ENCODE measurements around the gene DAD1. TPM values are rescaled to one million over a fixed set of nuclear protein-coding genes. Genes with fewer than 3 reads are reported as not detected.
"Not testable (repeated sequence)": the region's sequence is repeated elsewhere in the genome, so short reads cannot be mapped to it uniquely, and the experiment has no call there.

Gene DAD1
- total RNA-seq, 1 donor from 2014 or later, result 244 TPM

DNA sequence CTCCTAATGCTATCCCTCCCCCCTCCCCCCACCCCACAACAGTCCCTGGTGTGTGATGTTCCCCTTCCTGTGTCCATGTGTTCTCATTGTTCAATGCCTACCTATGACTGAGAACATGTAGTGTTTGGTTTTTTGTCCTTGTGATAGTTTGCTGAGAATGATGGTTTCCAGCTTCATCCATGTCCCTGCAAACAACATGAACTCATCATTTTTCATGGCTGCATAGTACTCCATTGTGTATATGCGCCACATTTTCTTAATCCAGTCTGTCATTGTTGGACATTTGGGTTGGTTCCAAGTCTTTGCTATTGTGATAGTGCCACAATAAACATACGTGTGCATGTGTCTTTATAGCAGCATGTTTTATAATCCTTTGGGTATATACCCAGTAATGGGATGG is 26.7 kb upstream of the DAD1 start:
- H3K4me3 ChIP-seq (ENCODE audit: low read length in 3 of 3), result not testable (repeated sequence)

GRCh38 chr14:22614240-22614799 is 25.3 kb upstream of the DAD1 start:
- Histone ChIP-seq H3K27me3 (ENCODE audit: control insufficient read depth in 3 of 3, insufficient read depth in 3 of 3, low read length in 3 of 3) (no peaks in the 10 kb centered on the region), H3K27ac (ENCODE audit: low read depth, low read length) (peak overlapping the region; percentile 50), H3K36me3 (ENCODE audit: control insufficient read depth in 3 of 3, insufficient read depth in 3 of 3, low read length in 3 of 3) (peaks cover 30 to 33% (median 31%) of the 10 kb centered on the region in 3 donors), H3K9me3 (ENCODE audit: control insufficient read depth in 3 of 3, low read length in 3 of 3) (no peaks in the 10 kb centered on the region), H3K4me1 (ENCODE audit: control insufficient read depth in 3 of 3, insufficient read depth in 3 of 3, low read length in 3 of 3) (peaks cover 8 to 15% (median 11%) of the 10 kb centered on the region in 3 donors), H3K4me3 (ENCODE audit: low read length in 3 of 3) (no peak overlapping the region), H3K9ac (ENCODE audit: low read depth in 1 of 3, low read length in 3 of 3) (no peak overlapping the region)

More for the DNA sequence above, 26.7 kb upstream of the DAD1 start:
- not testable (repeated sequence) for H3K27ac ChIP-seq (ENCODE audit: low read depth, low read length); H3K27me3 ChIP-seq (ENCODE audit: control insufficient read depth in 3 of 3, insufficient read depth in 3 of 3, low read length in 3 of 3); H3K9ac ChIP-seq (ENCODE audit: low read depth in 1 of 3, low read length in 3 of 3); H3K9me3 ChIP-seq (ENCODE audit: control insufficient read depth in 3 of 3, low read length in 3 of 3)
- H3K36me3 ChIP-seq (ENCODE audit: control insufficient read depth in 3 of 3, insufficient read depth in 3 of 3, low read length in 3 of 3), result peaks cover 16 to 20% (median 17%) of the 10 kb centered on the region in 3 donors
- H3K4me1 ChIP-seq (ENCODE audit: control insufficient read depth in 3 of 3, insufficient read depth in 3 of 3, low read length in 3 of 3), result peaks cover 8 to 15% (median 11%) of the 10 kb centered on the region in 3 donors

DNA sequence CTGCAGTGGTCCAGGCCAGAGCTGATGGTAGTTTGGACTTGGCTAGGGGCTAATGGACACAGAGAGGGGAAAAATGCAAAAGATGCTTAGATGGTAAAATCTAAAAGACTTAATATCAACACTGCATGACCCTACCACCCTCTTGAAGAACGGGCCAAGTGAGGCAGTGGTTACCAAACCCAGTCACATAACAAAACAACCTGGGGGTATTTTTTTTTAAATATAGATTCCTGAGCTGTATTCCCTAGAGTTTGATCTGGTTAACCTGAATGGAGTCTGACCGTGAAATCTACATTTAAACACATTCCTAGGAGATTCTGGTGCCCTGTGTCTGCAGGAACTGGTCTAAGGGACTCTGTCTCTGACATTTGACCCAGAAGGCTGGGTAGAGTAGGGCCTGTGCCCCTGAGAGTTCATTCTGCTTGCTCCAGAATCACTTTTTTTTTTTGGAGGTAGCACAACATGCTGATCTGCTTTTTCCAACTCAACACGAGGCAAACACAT is 24.8 kb upstream of the DAD1 start:
- Histone ChIP-seq H3K4me1 (ENCODE audit: control insufficient read depth in 3 of 3, insufficient read depth in 3 of 3, low read length in 3 of 3) (peaks cover 8 to 15% (median 11%) of the 10 kb centered on the region in 3 donors), H3K9me3 (ENCODE audit: control insufficient read depth in 3 of 3, low read length in 3 of 3) (no peaks in the 10 kb centered on the region), H3K27ac (ENCODE audit: low read depth, low read length) (peak overlapping the region; percentile 50), H3K36me3 (ENCODE audit: control insufficient read depth in 3 of 3, insufficient read depth in 3 of 3, low read length in 3 of 3) (peaks cover 32 to 36% (median 33%) of the 10 kb centered on the region in 3 donors), H3K4me3 (ENCODE audit: low read length in 3 of 3) (no peak overlapping the region), H3K27me3 (ENCODE audit: control insufficient read depth in 3 of 3, insufficient read depth in 3 of 3, low read length in 3 of 3) (no peaks in the 10 kb centered on the region), H3K9ac (ENCODE audit: low read depth in 1 of 3, low read length in 3 of 3) (no peak overlapping the region)

DNA sequence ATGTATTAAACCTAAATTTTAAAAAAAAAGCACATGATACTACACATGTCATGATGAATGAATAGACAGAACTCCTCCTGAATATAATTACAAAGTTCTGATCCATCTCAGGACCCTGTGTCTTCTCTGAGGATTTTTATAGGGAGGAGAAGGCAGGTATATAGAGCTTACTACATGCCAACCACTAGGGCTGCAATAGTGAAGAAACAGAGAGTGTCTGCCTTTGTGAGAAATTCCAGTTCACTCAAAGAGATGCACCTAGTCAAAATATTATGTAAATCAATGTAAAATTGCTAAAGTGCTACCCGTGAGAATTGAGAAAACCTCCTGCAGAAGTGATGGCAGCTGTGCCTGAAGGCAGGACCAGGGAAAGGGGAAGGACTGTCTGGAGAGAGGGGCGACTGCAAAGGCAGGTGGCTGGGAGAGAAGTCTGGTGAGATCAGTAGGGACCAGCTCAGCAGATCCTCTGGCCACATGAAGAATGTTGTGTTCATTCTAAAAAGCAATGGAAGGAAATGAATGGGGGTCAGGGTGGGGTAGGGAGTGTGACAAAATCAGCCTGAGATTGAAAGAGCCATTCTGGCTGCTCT is 24.2 kb upstream of the DAD1 start:
- Histone ChIP-seq H3K27ac (ENCODE audit: low read depth, low read length) (peak overlapping the region; percentile 50), H3K4me1 (ENCODE audit: control insufficient read depth in 3 of 3, insufficient read depth in 3 of 3, low read length in 3 of 3) (peaks cover 8 to 15% (median 11%) of the 10 kb centered on the region in 3 donors), H3K9me3 (ENCODE audit: control insufficient read depth in 3 of 3, low read length in 3 of 3) (no peaks in the 10 kb centered on the region), H3K36me3 (ENCODE audit: control insufficient read depth in 3 of 3, insufficient read depth in 3 of 3, low read length in 3 of 3) (peaks cover 36 to 39% (median 37%) of the 10 kb centered on the region in 3 donors), H3K9ac (ENCODE audit: low read depth in 1 of 3, low read length in 3 of 3) (no peak overlapping the region), H3K4me3 (ENCODE audit: low read length in 3 of 3) (no peak overlapping the region), H3K27me3 (ENCODE audit: control insufficient read depth in 3 of 3, insufficient read depth in 3 of 3, low read length in 3 of 3) (no peaks in the 10 kb centered on the region)

GRCh38 chr14:22610931-22611330 is 21.9 kb upstream of the DAD1 start:
- Histone ChIP-seq H3K36me3 (ENCODE audit: control insufficient read depth in 3 of 3, insufficient read depth in 3 of 3, low read length in 3 of 3) (peaks cover 56 to 62% (median 58%) of the 10 kb centered on the region in 3 donors), H3K9ac (ENCODE audit: low read depth in 1 of 3, low read length in 3 of 3) (no peak overlapping the region), H3K4me3 (ENCODE audit: low read length in 3 of 3) (no peak overlapping the region), H3K9me3 (ENCODE audit: control insufficient read depth in 3 of 3, low read length in 3 of 3) (no peaks in the 10 kb centered on the region), H3K27me3 (ENCODE audit: control insufficient read depth in 3 of 3, insufficient read depth in 3 of 3, low read length in 3 of 3) (no peaks in the 10 kb centered on the region), H3K4me1 (ENCODE audit: control insufficient read depth in 3 of 3, insufficient read depth in 3 of 3, low read length in 3 of 3) (peaks cover 8 to 15% (median 11%) of the 10 kb centered on the region in 3 donors), H3K27ac (ENCODE audit: low read depth, low read length) (no peak overlapping the region)

GRCh38 chr14:22607291-22607690 is 18.3 kb upstream of the DAD1 start:
- Histone ChIP-seq H3K27ac (ENCODE audit: low read depth, low read length) (no peak overlapping the region), H3K9me3 (ENCODE audit: control insufficient read depth in 3 of 3, low read length in 3 of 3) (no peaks in the 10 kb centered on the region), H3K4me3 (ENCODE audit: low read length in 3 of 3) (no peak overlapping the region), H3K4me1 (ENCODE audit: control insufficient read depth in 3 of 3, insufficient read depth in 3 of 3, low read length in 3 of 3) (peaks cover 0 to 2% (median 0%) of the 10 kb centered on the region in 3 donors), H3K9ac (ENCODE audit: low read depth in 1 of 3, low read length in 3 of 3) (no peak overlapping the region), H3K27me3 (ENCODE audit: control insufficient read depth in 3 of 3, insufficient read depth in 3 of 3, low read length in 3 of 3) (no peaks in the 10 kb centered on the region), H3K36me3 (ENCODE audit: control insufficient read depth in 3 of 3, insufficient read depth in 3 of 3, low read length in 3 of 3) (peaks cover 84 to 90% (median 88%) of the 10 kb centered on the region in 3 donors)

DNA sequence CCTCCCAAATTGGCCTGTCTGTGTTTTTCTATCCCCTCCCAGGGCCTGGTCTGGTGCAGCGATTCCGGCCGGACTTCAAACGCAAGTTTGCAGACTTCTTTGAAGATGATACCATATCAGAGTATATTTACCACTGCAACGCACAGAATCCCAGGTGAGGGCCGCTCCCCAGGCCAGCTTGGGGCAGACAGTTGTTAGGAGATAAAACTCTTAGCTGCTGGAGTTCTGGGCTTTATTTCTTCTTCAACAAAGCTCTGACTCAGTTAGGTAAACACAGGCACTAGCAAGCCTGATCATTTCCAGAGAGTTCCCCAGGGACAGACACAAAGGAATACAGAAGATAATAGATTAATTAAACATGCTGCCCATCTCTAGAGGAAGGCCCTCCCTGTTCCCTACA is 17.4 kb upstream of the DAD1 start:
- Histone ChIP-seq H3K4me1 (ENCODE audit: control insufficient read depth in 3 of 3, insufficient read depth in 3 of 3, low read length in 3 of 3) (peaks cover 2 to 4% (median 2%) of the 10 kb centered on the region in 3 donors), H3K27ac (ENCODE audit: low read depth, low read length) (no peak overlapping the region), H3K36me3 (ENCODE audit: control insufficient read depth in 3 of 3, insufficient read depth in 3 of 3, low read length in 3 of 3) (peaks cover 84 to 90% (median 89%) of the 10 kb centered on the region in 3 donors), H3K27me3 (ENCODE audit: control insufficient read depth in 3 of 3, insufficient read depth in 3 of 3, low read length in 3 of 3) (no peaks in the 10 kb centered on the region), H3K4me3 (ENCODE audit: low read length in 3 of 3) (no peak overlapping the region), H3K9ac (ENCODE audit: low read depth in 1 of 3, low read length in 3 of 3) (no peak overlapping the region), H3K9me3 (ENCODE audit: control insufficient read depth in 3 of 3, low read length in 3 of 3) (no peaks in the 10 kb centered on the region)

DNA sequence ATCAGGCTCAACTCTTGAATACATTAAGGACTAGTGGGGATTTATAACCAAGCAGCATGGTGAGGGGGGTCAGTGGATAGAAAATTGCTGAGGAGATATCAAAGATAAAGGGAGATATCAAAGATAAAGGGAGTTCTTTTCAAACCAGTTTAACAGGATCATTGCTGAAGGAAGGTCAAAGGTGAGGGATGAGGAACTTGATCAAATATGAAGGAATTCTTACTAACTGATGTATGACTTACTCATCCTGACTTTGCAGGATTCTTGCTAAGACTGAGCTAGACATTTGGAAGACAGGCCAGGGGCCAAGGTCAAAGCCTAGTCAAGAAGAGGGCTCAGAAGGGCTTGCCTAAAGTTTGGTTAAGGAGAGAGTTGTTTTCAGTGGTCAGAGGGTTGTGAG is 13.8 kb upstream of the DAD1 start:
- Histone ChIP-seq H3K4me1 (ENCODE audit: control insufficient read depth in 3 of 3, insufficient read depth in 3 of 3, low read length in 3 of 3) (peaks cover 23 to 28% (median 27%) of the 10 kb centered on the region in 3 donors), H3K36me3 (ENCODE audit: control insufficient read depth in 3 of 3, insufficient read depth in 3 of 3, low read length in 3 of 3) (peaks cover 57 to 64% (median 61%) of the 10 kb centered on the region in 3 donors), H3K27me3 (ENCODE audit: control insufficient read depth in 3 of 3, insufficient read depth in 3 of 3, low read length in 3 of 3) (no peaks in the 10 kb centered on the region), H3K27ac (ENCODE audit: low read depth, low read length) (no peak overlapping the region), H3K4me3 (ENCODE audit: low read length in 3 of 3) (no peak overlapping the region), H3K9ac (ENCODE audit: low read depth in 1 of 3, low read length in 3 of 3) (no peak overlapping the region), H3K9me3 (ENCODE audit: control insufficient read depth in 3 of 3, low read length in 3 of 3) (no peaks in the 10 kb centered on the region)

DNA sequence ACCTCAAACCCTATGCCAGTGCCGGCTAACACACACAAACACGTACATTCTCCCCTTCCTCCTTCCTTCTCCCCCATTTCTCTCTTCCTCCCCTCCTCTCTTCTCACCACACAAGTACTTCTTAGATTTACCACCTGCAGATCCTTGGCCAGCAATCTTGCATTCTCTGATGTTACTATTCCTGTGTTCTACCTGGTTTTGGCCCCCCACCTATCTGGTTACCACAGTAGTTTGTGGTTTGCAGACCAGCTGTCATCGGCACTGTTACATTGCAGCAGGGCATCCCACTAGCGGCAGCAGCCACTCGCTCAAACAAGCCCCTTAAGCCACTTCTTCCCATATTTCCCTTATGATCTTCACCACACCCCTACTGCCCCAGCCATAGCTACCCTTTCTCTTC is 13.0 kb upstream of the DAD1 start:
- H3K9me3 ChIP-seq (ENCODE audit: control insufficient read depth in 3 of 3, low read length in 3 of 3), result no peaks in the 10 kb centered on the region
- no peaks in the 10 kb centered on the region for H3K27me3 ChIP-seq (ENCODE audit: control insufficient read depth in 3 of 3, insufficient read depth in 3 of 3, low read length in 3 of 3)
- H3K36me3 ChIP-seq (ENCODE audit: control insufficient read depth in 3 of 3, insufficient read depth in 3 of 3, low read length in 3 of 3), result peaks cover 48 to 55% (median 52%) of the 10 kb centered on the region in 3 donors
- no peak overlapping the region for H3K9ac ChIP-seq (ENCODE audit: low read depth in 1 of 3, low read length in 3 of 3)
- no peak overlapping the region for H3K4me3 ChIP-seq (ENCODE audit: low read length in 3 of 3)
- H3K27ac ChIP-seq (ENCODE audit: low read depth, low read length), result no peak overlapping the region
- peaks cover 27 to 35% (median 32%) of the 10 kb centered on the region in 3 donors for H3K4me1 ChIP-seq (ENCODE audit: control insufficient read depth in 3 of 3, insufficient read depth in 3 of 3, low read length in 3 of 3)

DNA sequence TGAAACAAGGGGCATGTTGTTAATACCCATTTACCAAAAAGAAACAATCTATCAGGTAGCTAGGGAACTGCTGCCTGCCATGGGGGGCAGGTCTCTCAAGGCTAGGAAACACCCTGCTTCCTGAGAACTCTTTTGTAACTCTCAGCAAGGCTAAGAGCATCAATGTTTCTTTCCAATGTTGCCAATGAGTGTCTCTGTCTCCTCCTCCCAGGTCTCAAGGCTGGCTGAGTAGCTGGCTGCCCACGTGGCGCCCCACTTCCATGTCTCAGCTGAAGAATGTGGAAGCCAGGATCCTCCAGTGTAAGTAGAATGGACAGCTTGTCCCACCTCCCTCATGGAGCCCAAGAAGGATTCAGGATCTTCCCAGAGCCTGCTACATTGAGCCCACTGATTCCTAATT is 12.4 kb upstream of the DAD1 start:
- no peak overlapping the region for H3K27ac ChIP-seq (ENCODE audit: low read depth, low read length)
- peak overlapping the region in 1 of 3 donors; percentile 23 for H3K9ac ChIP-seq (ENCODE audit: low read depth in 1 of 3, low read length in 3 of 3)
- peaks cover 47 to 50% (median 48%) of the 10 kb centered on the region in 3 donors for H3K36me3 ChIP-seq (ENCODE audit: control insufficient read depth in 3 of 3, insufficient read depth in 3 of 3, low read length in 3 of 3)
- peaks cover 27 to 35% (median 32%) of the 10 kb centered on the region in 3 donors for H3K4me1 ChIP-seq (ENCODE audit: control insufficient read depth in 3 of 3, insufficient read depth in 3 of 3, low read length in 3 of 3)
- no peaks in the 10 kb centered on the region for H3K9me3 ChIP-seq (ENCODE audit: control insufficient read depth in 3 of 3, low read length in 3 of 3)
- no peaks in the 10 kb centered on the region for H3K27me3 ChIP-seq (ENCODE audit: control insufficient read depth in 3 of 3, insufficient read depth in 3 of 3, low read length in 3 of 3)
- no peak overlapping the region for H3K4me3 ChIP-seq (ENCODE audit: low read length in 3 of 3)
